Hepatocyte (in vitro differentiated cells): ENCODE data around the gene PRKAR2A. TPM values are rescaled to one million over a fixed set of nuclear protein-coding genes. Genes with fewer than 3 reads are reported as not detected.
A peak's percentile ranks its signal among the peaks of the same experiment; 100 is the strongest.
"Not testable (repeated sequence)": the region's sequence is repeated elsewhere in the genome, so short reads cannot be mapped to it uniquely, and the experiment has no call there.

ENCODE experiments used
- DNase-seq: peaks from one replicate; pipeline ENCODE4 v3.0.0-alpha.2; 2016; ENCODE audit warnings: low spot score
- H2AFZ ChIP-seq: fragments of 200-600 bp; sonication (generic); 2 replicates; pipeline ENCODE4 v1.6.0; 2016; ENCODE audit warnings: antibody characterized with exemption, mild to moderate bottlenecking
- H3K27ac ChIP-seq: fragments of 200-600 bp; sonication (generic); 2 replicates; pipeline ENCODE4 v1.5.1; 2016; ENCODE audit warnings: mild to moderate bottlenecking
- H3K27me3 ChIP-seq: fragments of 200-600 bp; sonication (generic); 2 replicates; pipeline ENCODE4 v1.6.1; 2016
- H3K36me3 ChIP-seq: fragments of 200-600 bp; sonication (generic); replicated peaks from 2 replicates; pipeline ENCODE4 v1.5.1; 2016; ENCODE audit warnings: low read depth; ENCODE audit not compliant: insufficient read depth
- H3K4me1 ChIP-seq: fragments of 200-600 bp; sonication (generic); 2 replicates; pipeline ENCODE4 v1.5.1; 2016; ENCODE audit warnings: mild to moderate bottlenecking, moderate library complexity; ENCODE audit not compliant: insufficient read depth
- H3K4me2 ChIP-seq: fragments of 200-600 bp; sonication (generic); 2 replicates; pipeline ENCODE4 v1.6.0; 2016
- H3K4me3 ChIP-seq: fragments of 200-600 bp; sonication (generic); 2 replicates; pipeline ENCODE4 v1.5.1; 2016; ENCODE audit warnings: mild to moderate bottlenecking
- H3K79me2 ChIP-seq: fragments of 200-600 bp; sonication (generic); 2 replicates; pipeline ENCODE4 v1.6.0; 2017; ENCODE audit warnings: mild to moderate bottlenecking
- H3K9me2 ChIP-seq: fragments of 200-600 bp; sonication (generic); replicated peaks from 2 replicates; pipeline ENCODE4 v1.6.0; 2017; ENCODE audit warnings: mild to moderate bottlenecking; ENCODE audit not compliant: insufficient read depth
- H3K9me3 ChIP-seq: fragments of 200-600 bp; sonication (generic); 2 replicates; pipeline ENCODE4 v1.5.1; 2016; ENCODE audit warnings: low read depth, mild to moderate bottlenecking
- H4K20me1 ChIP-seq: fragments of 200-600 bp; sonication (generic); 2 replicates; pipeline ENCODE4 v1.6.0; 2016; ENCODE audit warnings: mild to moderate bottlenecking; ENCODE audit not compliant: insufficient read depth, poor library complexity, severe bottlenecking
- CTCF ChIP-seq: fragments of 200-600 bp; sonication (generic); IDR thresholded peaks from 2 replicates; pipeline ENCODE4 v1.5.1; 2016; ENCODE audit warnings: antibody characterized with exemption, mild to moderate bottlenecking; ENCODE audit not compliant: poor library complexity
- EZH2 ChIP-seq: fragments of 200-600 bp; sonication (generic); IDR thresholded peaks from 2 replicates; pipeline ENCODE4 v1.6.1; 2016; ENCODE audit warnings: antibody characterized with exemption, mild to moderate bottlenecking, borderline replicate concordance
- EZH2phosphoT487 ChIP-seq: fragments of 200-600 bp; sonication (generic); IDR thresholded peaks from one replicate; pipeline ENCODE4 v1.6.1; 2018; ENCODE audit warnings: antibody characterized with exemption, mild to moderate bottlenecking, low read depth, moderate library complexity; ENCODE audit not compliant: unreplicated experiment, severe bottlenecking
- WGBS: methylation state at CpG from one replicate; pipeline ENCODE4 v1.1.6; 2016; ENCODE audit warnings: low lambda C conversion rate; ENCODE audit errors: missing lambda C conversion rate; 5-methylcytosine and 5-hydroxymethylcytosine counted together
- polyA plus RNA-seq: library from polyadenylated mRNA; unstranded; fragments of >200 nt; fragmentation: Nextera tagmentation; extraction: Ambion mirVana; gene quantifications from 2 replicates; pipeline ENCODE4 v1.2.1, GENCODE V29; 2016
- total RNA-seq: library from RNA; depleted of rRNA; stranded (reverse); fragments of >200 nt; gene quantifications from 2 replicates; pipeline ENCODE4 v1.2.3, GENCODE V29; 2014

Gene PRKAR2A
- total and polyA plus RNA-seq, 2 experiments from 2014 or later, result 9.0 to 33.9 TPM

GRCh38 chr3:48759531-48759930 lies 88.1 kb downstream of the PRKAR2A start:
- H3K36me3 ChIP-seq, H3K9me3 ChIP-seq, H3K79me2 ChIP-seq, H2AFZ ChIP-seq, H3K27me3 ChIP-seq, H4K20me1 ChIP-seq, H3K4me2 ChIP-seq, H3K9me2 ChIP-seq, H3K4me3 ChIP-seq, H3K4me1 ChIP-seq: not testable (repeated sequence)
- WGBS, result 76% methylated on average over 6 of the region's 6 CpGs
- DNase-seq, result peak; percentile 13
- H3K27ac ChIP-seq, result peak overlapping the region; percentile 21

- no peaks in the 10 kb centered on the region for H3K9me3 ChIP-seq
- DNase-seq, result no peak
- H3K79me2 ChIP-seq, result no peaks in the 10 kb centered on the region
- H3K27ac ChIP-seq, result peak overlapping the region; percentile 16
- no peak overlapping the region for H2AFZ ChIP-seq
- H3K4me3 ChIP-seq, result no peak overlapping the region
- H3K36me3 ChIP-seq, result no peaks in the 10 kb centered on the region
- no peaks in the 10 kb centered on the region for H3K9me2 ChIP-seq
- H3K27me3 ChIP-seq, result no peaks in the 10 kb centered on the region
- TF ChIP-seq EZH2phosphoT487, result no peak
- TF ChIP-seq CTCF, result no peak
- no peak for TF ChIP-seq EZH2
- peaks cover 3% of the 10 kb centered on the region for H3K4me1 ChIP-seq
- H3K4me2 ChIP-seq, result no peak overlapping the region
- no peaks in the 10 kb centered on the region for H4K20me1 ChIP-seq
- WGBS, result 100% methylated on average over 4 of the region's 4 CpGs
These were observed 88.6 kb downstream of the PRKAR2A start for GRCh38 chr3:48759071-48759470.

- H3K4me3 ChIP-seq, result no peak overlapping the region
- TF ChIP-seq CTCF (no peak), EZH2 (no peak), EZH2phosphoT487 (no peak)
- no peak overlapping the region for H3K4me2 ChIP-seq
- DNase-seq, result peak; percentile 18
- H2AFZ ChIP-seq, result no peak overlapping the region
- no peaks in the 10 kb centered on the region for H3K36me3 ChIP-seq
- H3K9me3 ChIP-seq, result no peaks in the 10 kb centered on the region
- 61% methylated on average over 5 of the region's 5 CpGs for WGBS
- peaks cover 3% of the 10 kb centered on the region for H3K4me1 ChIP-seq
- H3K79me2 ChIP-seq, result no peaks in the 10 kb centered on the region
- H3K9me2 ChIP-seq, result no peaks in the 10 kb centered on the region
- no peaks in the 10 kb centered on the region for H4K20me1 ChIP-seq
- H3K27me3 ChIP-seq, result no peaks in the 10 kb centered on the region
- H3K27ac ChIP-seq, result peak overlapping the region; percentile 12
These were observed 91.0 kb downstream of the PRKAR2A start for GRCh38 chr3:48756640-48757039.

GRCh38 chr3:48750856-48751255 lies 96.8 kb downstream of the PRKAR2A start:
- Histone ChIP-seq H3K4me2 (no peak overlapping the region), H3K9me2 (no peaks in the 10 kb centered on the region), H3K4me3 (no peak overlapping the region), H3K27me3 (no peaks in the 10 kb centered on the region), H3K9me3 (no peaks in the 10 kb centered on the region), H3K27ac (no peak overlapping the region), H2AFZ (no peak overlapping the region), H4K20me1 (no peaks in the 10 kb centered on the region), H3K36me3 (no peaks in the 10 kb centered on the region), H3K4me1 (no peaks in the 10 kb centered on the region), H3K79me2 (no peaks in the 10 kb centered on the region)
- DNase-seq, result no peak
- WGBS, result 92% methylated on average over 1 of the region's 1 CpG
- TF ChIP-seq CTCF, result no peak
- TF ChIP-seq EZH2, result no peak
- no peak for TF ChIP-seq EZH2phosphoT487
